GM12892 (cell line): ENCODE data around the gene FAM83D.

ENCODE experiments used
- POLR2A ChIP-seq: IDR thresholded peaks from 2 replicates; pipeline ENCODE4 v1.6.1; 2011; ENCODE audit warnings: low read depth, low read length, control low read depth
- POLR2AphosphoS5 ChIP-seq: IDR thresholded peaks from 2 replicates; pipeline ENCODE4 v1.6.1; 2011; ENCODE audit warnings: low read depth, low read length, control low read depth
- TAF1 ChIP-seq: IDR thresholded peaks from 2 replicates; pipeline ENCODE4 v1.6.1; 2011; ENCODE audit warnings: low read depth, mild to moderate bottlenecking, control low read depth, low read length, borderline replicate concordance

DNA sequence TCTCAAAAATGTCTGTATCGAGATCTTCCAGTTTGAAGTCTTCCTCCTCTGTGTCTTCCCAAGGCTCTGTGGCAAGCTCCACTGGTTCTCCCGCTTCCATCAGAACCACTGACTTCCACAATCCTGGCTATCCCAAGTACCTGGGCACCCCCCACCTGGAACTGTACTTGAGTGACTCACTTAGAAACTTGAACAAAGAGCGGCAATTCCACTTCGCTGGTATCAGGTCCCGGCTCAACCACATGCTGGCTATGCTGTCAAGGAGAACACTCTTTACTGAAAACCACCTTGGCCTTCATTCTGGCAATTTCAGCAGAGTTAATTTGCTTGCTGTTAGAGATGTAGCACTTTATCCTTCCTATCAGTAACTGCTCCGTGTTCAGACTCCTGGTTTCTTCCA is 25.9 kb downstream of the FAM83D start:
- no peak for TF ChIP-seq POLR2AphosphoS5
- no peak for TF ChIP-seq POLR2A
- no peak for TF ChIP-seq TAF1
